Skeletal muscle satellite cell (primary cell): Measurements from ENCODE around the gene MARK1.
A peak's percentile ranks its signal among the peaks of the same experiment; 100 is the strongest.

Experiments used
- H3K27me3 ChIP-seq: 2 replicates; pipeline ENCODE4 v1.7.0; 2013; ENCODE audit warnings: low read length; ENCODE audit not compliant: control insufficient read depth, insufficient read depth
- H3K36me3 ChIP-seq: 2 replicates; pipeline ENCODE4 v1.7.0; 2013; ENCODE audit warnings: mild to moderate bottlenecking, control low read depth, low read length; ENCODE audit not compliant: insufficient read depth
- H3K4me1 ChIP-seq: 2 replicates; pipeline ENCODE4 v1.7.0; 2013; ENCODE audit warnings: low read length; ENCODE audit not compliant: control insufficient read depth, insufficient read depth
- H3K4me2 ChIP-seq: 2 replicates; pipeline ENCODE4 v1.7.0; 2013; ENCODE audit warnings: mild to moderate bottlenecking, low read length
- H3K4me3 ChIP-seq: 2 replicates; pipeline ENCODE4 v1.7.0; 2013; ENCODE audit warnings: low read length
- H3K9ac ChIP-seq: 2 replicates; pipeline ENCODE4 v1.7.0; 2013; ENCODE audit warnings: mild to moderate bottlenecking, low read depth, low read length, moderate library complexity
- H3K9me3 ChIP-seq: replicated peaks from 2 replicates; pipeline ENCODE4 v1.7.0; 2013; ENCODE audit warnings: mild to moderate bottlenecking, control low read depth, low read length

Gene MARK1

DNA sequence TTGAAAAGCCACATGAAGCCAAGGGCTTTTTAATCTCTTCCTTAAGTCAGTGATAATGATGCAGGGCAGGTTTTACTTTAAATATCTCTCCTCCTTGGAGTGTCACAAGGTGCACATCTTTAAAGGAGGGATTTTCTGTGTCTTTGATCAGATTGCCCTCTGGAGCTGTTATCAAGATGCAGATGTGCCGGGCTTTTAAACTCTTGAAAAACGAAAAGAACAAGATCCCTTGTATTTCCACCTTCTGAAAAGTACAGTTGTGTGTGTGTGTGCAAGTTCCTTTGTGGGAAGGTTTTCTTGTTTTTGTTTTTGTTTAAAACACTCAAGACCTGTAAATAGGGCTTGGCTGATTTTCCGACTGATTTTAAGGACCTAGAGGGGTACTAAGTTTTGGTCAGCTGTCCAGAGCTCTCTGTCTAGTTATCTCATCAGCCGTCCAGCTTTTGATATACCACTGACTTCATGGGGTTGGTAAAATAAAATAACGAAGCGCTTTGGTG is 1.6 kb downstream of the MARK1 start:
- peak overlapping the region; percentile 79 for H3K4me3 ChIP-seq
- no peak overlapping the region for H3K9ac ChIP-seq
- no peaks in the 10 kb centered on the region for H3K36me3 ChIP-seq
- H3K4me1 ChIP-seq = no peaks in the 10 kb centered on the region
- H3K4me2 ChIP-seq = peak overlapping the region; percentile 88
- H3K27me3 ChIP-seq = peaks cover 10% of the 10 kb centered on the region
- H3K9me3 ChIP-seq = no peaks in the 10 kb centered on the region

DNA sequence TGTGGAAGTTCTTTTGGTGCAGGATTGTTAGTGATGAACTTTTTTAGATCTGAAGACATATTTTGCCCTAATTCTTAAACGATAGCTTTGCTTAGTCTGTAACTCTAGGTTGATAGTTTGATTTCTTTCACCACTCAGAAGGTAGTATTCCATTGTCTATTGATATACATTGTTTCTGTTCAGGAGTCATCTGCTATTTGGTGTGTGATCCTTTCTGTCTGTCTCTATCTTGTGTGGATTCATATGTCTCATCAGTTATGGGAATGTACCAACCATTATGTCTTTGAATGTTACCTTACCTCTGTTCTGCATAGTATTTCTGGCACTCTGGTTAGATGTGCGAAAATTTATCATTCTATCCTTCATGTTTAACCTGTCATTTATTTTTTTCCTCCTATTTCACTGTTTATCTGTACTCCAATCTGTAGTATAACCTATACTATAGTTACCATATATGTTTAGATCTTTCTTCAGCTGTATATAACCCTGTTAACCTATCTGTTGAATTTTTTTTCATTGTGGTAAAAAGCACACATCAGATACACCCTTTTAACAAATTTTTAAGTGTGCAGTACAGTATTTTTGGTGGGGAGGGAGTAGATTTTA is 5.7 kb downstream of the MARK1 start:
- Histone ChIP-seq H3K36me3 (no peaks in the 10 kb centered on the region), H3K4me2 (no peak overlapping the region), H3K27me3 (no peaks in the 10 kb centered on the region), H3K4me3 (no peak overlapping the region), H3K9me3 (no peaks in the 10 kb centered on the region), H3K4me1 (no peaks in the 10 kb centered on the region), H3K9ac (no peak overlapping the region)

DNA sequence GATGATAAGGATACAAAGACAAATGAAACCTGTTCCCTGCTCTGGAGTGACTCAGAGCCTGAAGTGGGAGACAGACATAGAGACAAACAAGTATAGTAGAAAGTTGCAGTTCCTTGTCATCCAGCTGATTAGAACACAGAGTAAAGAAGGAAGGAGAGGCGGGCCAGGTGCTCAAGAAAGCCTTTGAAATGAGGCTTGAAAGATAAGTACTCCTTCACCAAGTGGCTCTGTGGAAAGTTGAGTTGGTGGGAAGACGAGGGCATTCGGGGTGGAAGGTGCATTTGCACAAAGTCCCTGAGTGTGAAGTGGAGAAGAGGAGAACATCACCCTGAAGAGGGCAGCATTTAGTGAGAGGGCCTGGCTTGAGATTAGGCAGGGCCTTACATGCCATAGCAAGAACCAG is 17.0 kb downstream of the MARK1 start:
- no peaks in the 10 kb centered on the region for H3K36me3 ChIP-seq
- H3K4me2 ChIP-seq = no peak overlapping the region

DNA sequence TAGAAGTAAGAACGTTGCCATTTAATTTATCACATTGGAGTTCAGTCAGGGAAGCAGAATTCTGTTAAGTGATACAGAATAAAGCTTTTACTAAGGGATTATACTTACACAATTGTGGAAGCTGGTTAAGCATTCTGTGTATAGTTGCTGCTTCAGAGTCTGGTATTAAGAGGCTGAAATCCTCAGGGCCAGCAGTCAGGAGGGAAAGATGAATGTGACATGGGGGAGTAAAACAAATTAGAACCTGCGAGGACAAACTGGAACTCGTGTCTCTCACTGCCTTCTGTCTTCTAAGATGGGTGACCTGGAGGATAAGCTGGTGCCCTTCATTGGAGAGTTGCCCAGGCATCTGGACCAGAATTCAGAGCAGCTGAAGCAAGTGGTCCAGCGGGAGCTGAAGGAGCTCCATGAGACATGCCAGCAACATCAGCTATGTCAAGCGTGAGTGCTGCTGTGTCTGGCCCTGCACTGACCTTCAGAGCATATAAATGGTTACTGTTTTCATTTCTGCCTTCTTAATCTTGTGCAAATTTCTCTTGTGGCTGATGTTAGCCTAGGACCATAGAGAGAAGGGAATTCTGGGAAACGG is 23.0 kb downstream of the MARK1 start:
- H3K4me1 ChIP-seq = no peaks in the 10 kb centered on the region
- no peak overlapping the region for H3K4me2 ChIP-seq
- no peaks in the 10 kb centered on the region for H3K36me3 ChIP-seq
- no peaks in the 10 kb centered on the region for H3K9me3 ChIP-seq
- no peaks in the 10 kb centered on the region for H3K27me3 ChIP-seq
- H3K4me3 ChIP-seq = no peak overlapping the region
- H3K9ac ChIP-seq = no peak overlapping the region

More for the DNA sequence above, 17.0 kb downstream of the MARK1 start:
- no peaks in the 10 kb centered on the region for H3K9me3 ChIP-seq
- no peaks in the 10 kb centered on the region for H3K27me3 ChIP-seq
- H3K4me1 ChIP-seq = no peaks in the 10 kb centered on the region
- H3K9ac ChIP-seq = no peak overlapping the region
- no peak overlapping the region for H3K4me3 ChIP-seq

DNA sequence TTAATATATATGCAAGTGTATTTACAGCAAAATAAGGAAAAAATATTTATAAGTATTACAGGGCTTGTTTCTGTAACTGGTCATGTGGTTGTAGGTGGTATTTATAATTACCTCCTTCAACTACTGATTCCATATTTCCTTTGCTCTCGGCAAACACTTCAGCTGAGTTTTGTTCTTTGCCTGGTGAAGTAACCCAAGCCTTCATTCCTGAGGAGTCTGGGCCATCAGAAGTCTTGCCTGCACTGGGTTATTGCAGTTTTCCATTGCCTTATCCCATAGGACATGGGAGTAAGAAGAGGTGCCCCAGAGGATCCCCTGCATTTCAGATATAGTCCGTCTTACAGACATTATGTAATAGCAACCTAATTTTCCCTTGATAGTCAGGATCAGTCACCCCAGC is 23.8 kb downstream of the MARK1 start:
- H3K4me2 ChIP-seq = no peak overlapping the region
- H3K4me3 ChIP-seq = no peak overlapping the region
- H3K36me3 ChIP-seq = no peaks in the 10 kb centered on the region
- H3K4me1 ChIP-seq = no peaks in the 10 kb centered on the region
- H3K9ac ChIP-seq = no peak overlapping the region
- H3K9me3 ChIP-seq = no peaks in the 10 kb centered on the region
- no peaks in the 10 kb centered on the region for H3K27me3 ChIP-seq

DNA sequence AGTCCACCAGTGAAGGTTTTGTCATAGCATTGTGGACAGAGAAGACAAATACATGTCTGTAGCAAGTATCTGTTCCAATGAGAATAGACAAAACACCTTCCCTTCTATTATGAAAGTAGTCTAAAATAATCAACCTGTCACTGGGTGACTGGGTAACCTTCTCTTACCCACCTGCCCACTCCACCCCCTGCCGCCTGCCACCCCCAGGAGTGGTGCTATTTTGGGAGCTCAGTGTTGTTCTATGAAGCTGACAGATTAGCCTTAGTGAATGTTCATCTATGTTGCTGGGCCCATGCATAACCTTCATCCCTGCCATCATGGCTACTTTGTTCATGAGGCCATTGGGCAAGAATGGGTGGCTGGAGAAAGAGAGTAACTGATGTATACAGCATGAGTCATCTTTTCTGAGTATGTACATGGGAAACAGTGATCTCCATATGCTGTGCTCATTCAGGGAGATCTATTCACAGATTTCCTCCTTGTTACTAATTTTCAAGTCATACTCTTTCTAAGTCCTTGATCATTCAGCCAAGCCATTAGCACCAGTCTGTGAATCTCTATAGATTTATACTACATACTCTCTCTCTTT is 24.8 kb downstream of the MARK1 start:
- Histone ChIP-seq H3K4me1 (no peaks in the 10 kb centered on the region), H3K27me3 (no peaks in the 10 kb centered on the region), H3K36me3 (no peaks in the 10 kb centered on the region), H3K9ac (no peak overlapping the region), H3K4me3 (no peak overlapping the region), H3K4me2 (no peak overlapping the region), H3K9me3 (no peaks in the 10 kb centered on the region)

DNA sequence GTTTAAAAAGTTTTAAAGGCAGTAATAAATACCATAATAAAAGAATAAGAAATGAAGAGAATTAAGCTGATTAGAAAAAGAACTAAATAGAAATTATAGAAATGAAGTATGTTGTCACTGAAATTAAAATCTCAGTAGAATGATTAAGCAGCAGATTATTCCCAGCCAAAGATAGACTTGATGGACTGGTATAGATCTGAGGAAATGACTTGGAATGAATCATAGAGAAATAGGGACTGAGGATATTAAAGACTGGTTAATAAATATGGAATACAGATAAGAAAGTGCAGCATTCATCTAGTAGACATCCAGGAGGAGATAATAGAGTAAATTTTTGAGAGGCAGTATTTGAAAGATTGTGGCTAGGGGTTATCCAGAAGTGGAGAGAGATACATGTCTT is 28.7 kb downstream of the MARK1 start:
- Histone ChIP-seq H3K36me3 (no peaks in the 10 kb centered on the region), H3K4me1 (no peaks in the 10 kb centered on the region)

DNA sequence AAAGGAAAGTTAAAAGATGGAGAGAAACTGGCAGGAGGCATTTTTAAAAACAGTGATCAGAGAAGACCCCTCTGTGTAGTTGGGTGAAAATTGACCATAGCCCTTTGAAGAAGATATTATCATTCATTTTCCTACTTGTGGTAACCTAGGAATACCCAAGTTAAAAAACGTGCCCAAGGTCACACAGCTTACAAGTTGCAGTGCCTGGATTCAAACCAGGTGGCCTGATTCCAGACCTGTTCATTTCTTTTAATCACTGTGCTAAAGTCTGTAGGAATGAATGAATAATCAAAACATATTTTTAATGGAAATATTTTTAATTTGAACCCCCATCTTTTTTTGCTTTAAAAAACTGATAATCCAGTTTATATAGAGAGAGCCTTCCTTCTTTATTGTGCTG is 35.6 kb downstream of the MARK1 start:
- Histone ChIP-seq H3K4me2 (no peak overlapping the region), H3K4me3 (no peak overlapping the region), H3K36me3 (no peaks in the 10 kb centered on the region), H3K9me3 (no peaks in the 10 kb centered on the region), H3K4me1 (no peaks in the 10 kb centered on the region), H3K27me3 (no peaks in the 10 kb centered on the region), H3K9ac (no peak overlapping the region)

More for the DNA sequence above, 28.7 kb downstream of the MARK1 start:
- Histone ChIP-seq H3K4me2 (no peak overlapping the region), H3K9ac (no peak overlapping the region), H3K4me3 (no peak overlapping the region), H3K9me3 (no peaks in the 10 kb centered on the region), H3K27me3 (no peaks in the 10 kb centered on the region)

DNA sequence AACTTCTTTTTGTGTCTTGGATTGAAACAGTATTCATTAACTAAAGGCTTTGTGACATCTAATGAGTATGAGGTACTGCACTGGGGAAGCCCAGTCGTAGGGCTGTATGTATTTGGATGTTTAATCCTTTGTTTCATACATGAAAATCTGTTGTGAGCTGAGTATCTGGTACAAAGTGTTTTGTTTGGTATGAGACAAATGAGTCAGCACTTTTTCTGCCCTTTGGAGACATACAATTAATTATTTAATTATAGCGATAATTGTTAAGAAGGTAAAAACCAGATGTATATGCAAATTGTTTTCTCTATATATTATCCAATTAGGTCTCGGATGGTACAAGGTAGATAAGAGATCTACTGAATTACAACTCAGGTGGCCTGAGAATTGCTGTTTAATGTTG is 36.3 kb downstream of the MARK1 start:
- Histone ChIP-seq H3K4me3 (no peak overlapping the region), H3K27me3 (no peaks in the 10 kb centered on the region), H3K4me2 (no peak overlapping the region), H3K4me1 (no peaks in the 10 kb centered on the region), H3K36me3 (no peaks in the 10 kb centered on the region), H3K9me3 (no peaks in the 10 kb centered on the region), H3K9ac (no peak overlapping the region)

DNA sequence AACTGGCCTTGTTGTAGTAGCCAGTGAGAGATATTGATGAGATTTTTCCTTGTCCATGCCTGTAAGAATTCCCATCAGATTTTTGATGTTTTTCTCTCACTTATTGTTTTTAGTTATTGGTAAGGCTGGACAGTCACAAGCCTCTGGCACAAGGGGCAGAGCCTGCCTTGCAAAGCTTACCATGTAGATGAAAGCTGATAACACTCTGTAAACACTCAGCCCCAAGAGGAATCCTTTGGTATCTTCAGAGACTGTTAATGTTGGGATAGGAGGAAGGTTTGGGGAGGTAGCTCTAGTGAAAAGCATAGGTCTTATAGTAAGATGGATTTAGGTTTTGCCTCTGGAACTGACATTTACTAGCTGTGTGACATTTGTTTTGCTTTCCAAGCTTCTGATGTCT is 37.7 kb downstream of the MARK1 start:
- Histone ChIP-seq H3K36me3 (no peaks in the 10 kb centered on the region), H3K27me3 (no peaks in the 10 kb centered on the region), H3K4me1 (no peaks in the 10 kb centered on the region), H3K9me3 (no peaks in the 10 kb centered on the region), H3K9ac (no peak overlapping the region), H3K4me2 (no peak overlapping the region), H3K4me3 (no peak overlapping the region)

DNA sequence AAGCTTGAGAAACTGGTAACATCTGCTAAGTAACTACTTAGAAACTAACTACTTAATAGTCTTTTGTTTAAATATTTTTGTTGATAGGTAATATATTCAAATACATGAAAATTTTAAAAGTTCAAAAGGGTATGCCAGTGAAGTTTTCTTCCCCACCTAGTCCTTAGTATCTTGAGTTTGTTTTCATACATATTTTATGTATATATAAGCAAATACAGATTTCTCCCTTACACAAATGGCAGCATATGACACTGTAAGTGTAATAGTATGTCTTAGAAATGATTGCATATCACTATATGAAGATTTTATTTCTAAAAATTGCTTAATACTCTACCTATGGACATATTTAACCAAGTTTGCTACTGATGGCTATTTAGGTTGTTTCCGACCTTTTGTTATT is 38.9 kb downstream of the MARK1 start:
- no peaks in the 10 kb centered on the region for H3K27me3 ChIP-seq
- H3K4me2 ChIP-seq = no peak overlapping the region

DNA sequence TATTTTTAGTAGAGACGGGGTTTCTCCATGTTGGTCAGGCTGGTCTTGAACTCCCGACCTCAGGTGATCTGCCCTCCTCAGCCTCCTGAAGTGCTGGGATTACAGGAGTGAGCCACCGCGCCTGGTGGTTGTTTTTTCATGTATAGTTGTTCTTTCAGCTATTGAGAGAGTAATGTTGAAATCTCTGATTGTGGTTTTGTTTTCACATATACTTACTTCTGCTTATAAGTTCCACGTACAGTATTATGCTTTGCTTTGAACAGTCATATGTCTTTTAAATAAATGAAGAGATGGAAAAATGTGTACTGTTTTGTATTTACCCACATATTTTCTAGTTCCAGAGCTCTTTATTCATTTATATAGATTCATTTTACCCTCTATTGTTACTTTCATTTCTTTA is 44.5 kb downstream of the MARK1 start:
- H3K36me3 ChIP-seq = no peaks in the 10 kb centered on the region
- no peak overlapping the region for H3K9ac ChIP-seq
- no peaks in the 10 kb centered on the region for H3K27me3 ChIP-seq
- no peaks in the 10 kb centered on the region for H3K4me1 ChIP-seq
- H3K9me3 ChIP-seq = no peaks in the 10 kb centered on the region
- no peak overlapping the region for H3K4me2 ChIP-seq
- no peak overlapping the region for H3K4me3 ChIP-seq

More for the DNA sequence above, 38.9 kb downstream of the MARK1 start:
- Histone ChIP-seq H3K9ac (no peak overlapping the region), H3K36me3 (no peaks in the 10 kb centered on the region), H3K4me1 (no peaks in the 10 kb centered on the region), H3K9me3 (no peaks in the 10 kb centered on the region), H3K4me3 (no peak overlapping the region)
